ENCODE measurements around the gene VAV3. TPM values are rescaled to one million over a fixed set of nuclear protein-coding genes. Genes with fewer than 3 reads are reported as not detected.

VAV3 gene
- total RNA-seq, 2 donors from 2014 or later: 73.0 to 135 TPM

DNA sequence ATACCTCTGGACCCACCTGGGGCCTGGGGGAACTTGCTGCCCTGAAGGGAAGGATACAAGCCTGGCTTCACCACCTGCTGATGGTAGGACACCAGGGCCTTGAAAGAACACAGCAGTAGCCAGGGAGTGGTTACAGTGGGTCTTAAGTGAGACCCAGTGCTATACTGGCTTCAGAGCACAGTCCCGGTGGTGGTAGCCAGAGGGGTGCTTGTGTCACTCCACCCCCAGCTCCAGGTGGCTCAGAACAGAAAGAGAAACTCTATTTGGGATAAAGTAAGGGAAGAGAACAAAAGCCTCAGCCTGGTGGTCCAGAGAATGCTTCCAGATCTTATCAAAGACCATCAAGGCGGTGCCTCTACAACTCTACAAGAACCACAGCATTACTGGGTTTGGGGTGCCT, 37.2 kb downstream of the VAV3 start:
- Histone ChIP-seq H3K27me3 (no peaks in the 10 kb centered on the region), H3K9ac (ENCODE audit: low read depth in 2 of 2, low read length in 2 of 2) (no peak overlapping the region), H3K27ac (no peak overlapping the region), H3K4me1 (no peaks in the 10 kb centered on the region), H3K36me3 (no peaks in the 10 kb centered on the region), H3K4me3 (no peak overlapping the region), H3K9me3 (no peaks in the 10 kb centered on the region)
- DNase-seq: no peak
- intact Hi-C loops (cut with DNase I): no loop called here
- TF ChIP-seq, protein P1, sequence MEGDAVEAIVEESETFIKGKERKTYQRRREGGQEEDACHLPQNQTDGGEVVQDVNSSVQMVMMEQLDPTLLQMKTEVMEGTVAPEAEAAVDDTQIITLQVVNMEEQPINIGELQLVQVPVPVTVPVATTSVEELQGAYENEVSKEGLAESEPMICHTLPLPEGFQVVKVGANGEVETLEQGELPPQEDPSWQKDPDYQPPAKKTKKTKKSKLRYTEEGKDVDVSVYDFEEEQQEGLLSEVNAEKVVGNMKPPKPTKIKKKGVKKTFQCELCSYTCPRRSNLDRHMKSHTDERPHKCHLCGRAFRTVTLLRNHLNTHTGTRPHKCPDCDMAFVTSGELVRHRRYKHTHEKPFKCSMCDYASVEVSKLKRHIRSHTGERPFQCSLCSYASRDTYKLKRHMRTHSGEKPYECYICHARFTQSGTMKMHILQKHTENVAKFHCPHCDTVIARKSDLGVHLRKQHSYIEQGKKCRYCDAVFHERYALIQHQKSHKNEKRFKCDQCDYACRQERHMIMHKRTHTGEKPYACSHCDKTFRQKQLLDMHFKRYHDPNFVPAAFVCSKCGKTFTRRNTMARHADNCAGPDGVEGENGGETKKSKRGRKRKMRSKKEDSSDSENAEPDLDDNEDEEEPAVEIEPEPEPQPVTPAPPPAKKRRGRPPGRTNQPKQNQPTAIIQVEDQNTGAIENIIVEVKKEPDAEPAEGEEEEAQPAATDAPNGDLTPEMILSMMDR (IDR thresholded peaks at IDR 0.05): no peak

DNA sequence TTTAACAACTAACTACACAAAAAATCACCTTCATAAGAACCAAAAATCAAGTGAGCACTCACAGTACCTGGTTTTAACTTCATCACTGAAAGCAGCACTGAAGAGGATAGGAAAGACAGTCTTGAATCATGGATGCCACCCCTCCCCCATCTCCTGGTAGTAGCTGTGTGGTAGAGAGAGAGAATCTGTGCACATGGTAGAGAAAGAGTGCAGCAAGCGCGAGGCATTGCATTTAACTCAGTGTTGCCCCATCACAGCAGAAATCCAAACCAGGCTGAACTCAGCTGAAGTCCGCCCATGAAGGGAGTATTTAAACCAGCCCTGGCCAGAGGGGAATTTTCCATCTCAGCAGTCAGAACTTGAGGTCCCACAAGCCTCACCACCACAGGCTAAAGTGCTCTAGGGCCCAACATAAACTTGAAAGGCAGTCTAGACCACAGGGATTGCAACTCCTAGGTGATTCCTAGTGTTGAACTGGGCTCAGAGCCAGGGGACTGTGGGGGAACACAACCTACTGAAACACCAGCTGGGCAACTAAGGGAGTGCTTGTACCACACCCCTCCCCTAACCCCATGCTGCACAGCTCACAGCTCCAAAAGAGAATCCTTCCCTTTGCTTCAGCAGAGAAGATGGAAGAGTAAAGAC, 38.4 kb downstream of the VAV3 start:
- intact Hi-C loops (cut with DNase I): no loop called here
- no peak overlapping the region for H3K9ac ChIP-seq (ENCODE audit: low read depth in 2 of 2, low read length in 2 of 2)
- no peaks in the 10 kb centered on the region for H3K9me3 ChIP-seq
- TF ChIP-seq, protein P1 (IDR thresholded peaks at IDR 0.05): no peak
- H3K27ac ChIP-seq: no peak overlapping the region
- no peak overlapping the region for H3K4me3 ChIP-seq
- no peaks in the 10 kb centered on the region for H3K36me3 ChIP-seq
- DNase-seq: no peak
- H3K4me1 ChIP-seq: no peaks in the 10 kb centered on the region
- H3K27me3 ChIP-seq: no peaks in the 10 kb centered on the region

DNA sequence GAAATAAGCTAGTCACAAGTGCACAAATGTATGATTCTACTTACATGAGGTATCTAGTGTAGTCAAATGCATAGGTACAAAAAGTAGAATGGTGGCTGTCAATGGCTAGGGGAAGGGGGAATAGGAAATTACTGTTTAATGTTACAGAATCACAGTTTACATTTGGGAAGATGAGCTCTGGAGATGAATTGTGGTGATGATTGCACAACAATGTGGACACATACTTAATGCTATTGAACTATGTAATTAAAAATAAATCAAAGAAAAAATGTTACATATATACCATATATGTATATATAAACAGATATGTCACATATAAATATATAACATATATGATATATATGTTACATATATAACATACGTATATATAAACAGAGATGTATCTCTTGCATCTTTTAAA, 39.4 kb downstream of the VAV3 start:
- Histone ChIP-seq H3K9me3 (no peaks in the 10 kb centered on the region), H3K4me3 (no peak overlapping the region), H3K27ac (no peak overlapping the region), H3K4me1 (no peaks in the 10 kb centered on the region), H3K9ac (ENCODE audit: low read depth in 2 of 2, low read length in 2 of 2) (no peak overlapping the region), H3K36me3 (no peaks in the 10 kb centered on the region), H3K27me3 (no peaks in the 10 kb centered on the region)
- no peak for DNase-seq
- TF ChIP-seq, protein P1 (IDR thresholded peaks at IDR 0.05): no peak
- intact Hi-C loops (cut with DNase I): no loop called here

DNA sequence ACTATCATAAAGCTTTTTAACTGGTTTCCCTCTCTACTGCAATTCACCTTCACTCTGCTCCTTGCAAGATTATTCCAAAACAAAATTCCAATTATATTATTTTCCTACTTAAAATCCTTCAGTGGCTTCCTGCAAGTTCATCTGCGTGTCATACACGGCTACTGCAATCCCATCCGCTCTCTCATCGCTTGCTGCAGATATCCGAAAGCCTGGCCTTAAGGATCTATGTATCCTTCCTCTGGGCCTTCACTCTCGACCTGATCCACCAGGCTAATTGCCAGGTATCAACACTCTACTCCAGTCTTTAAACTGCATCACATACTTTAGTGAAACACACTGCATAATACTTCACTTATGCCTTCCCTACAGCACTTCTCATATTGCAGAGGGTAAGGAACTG, 44.0 kb downstream of the VAV3 start:
- no peak for DNase-seq
- Histone ChIP-seq H3K27me3 (no peaks in the 10 kb centered on the region), H3K36me3 (no peaks in the 10 kb centered on the region), H3K4me1 (no peaks in the 10 kb centered on the region), H3K27ac (no peak overlapping the region), H3K9ac (ENCODE audit: low read depth in 2 of 2, low read length in 2 of 2) (no peak overlapping the region), H3K4me3 (no peak overlapping the region), H3K9me3 (no peaks in the 10 kb centered on the region)
- intact Hi-C loops (cut with DNase I): no loop called here
- TF ChIP-seq, protein P1 (IDR thresholded peaks at IDR 0.05): no peak

DNA sequence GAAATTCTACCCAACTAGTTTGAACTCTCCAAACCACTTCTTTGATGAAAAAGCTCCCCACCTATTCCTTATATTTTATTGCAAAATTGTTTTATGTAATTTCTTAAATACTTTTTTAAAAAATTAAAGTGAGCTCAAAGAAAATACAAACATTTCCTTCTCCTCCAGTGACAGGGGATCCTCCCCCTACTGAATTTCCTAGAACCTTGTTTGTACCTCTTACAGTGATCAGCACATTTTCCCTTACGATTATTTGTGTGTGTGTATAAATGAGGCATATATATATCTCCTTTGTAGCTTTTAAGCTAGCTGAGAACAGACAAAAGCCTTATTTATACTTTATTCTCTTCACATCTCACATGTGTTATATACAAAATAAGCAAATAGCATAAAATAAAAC, 44.4 kb downstream of the VAV3 start:
- intact Hi-C loops (cut with DNase I): no loop called here
- Histone ChIP-seq H3K27ac (no peak overlapping the region), H3K9me3 (no peaks in the 10 kb centered on the region), H3K4me1 (no peaks in the 10 kb centered on the region), H3K4me3 (no peak overlapping the region), H3K27me3 (no peaks in the 10 kb centered on the region), H3K36me3 (no peaks in the 10 kb centered on the region), H3K9ac (ENCODE audit: low read depth in 2 of 2, low read length in 2 of 2) (no peak overlapping the region)
- TF ChIP-seq, protein P1 (IDR thresholded peaks at IDR 0.05): no peak
- no peak for DNase-seq

Data from colonic mucosa (tissue), 4 donors.